Testis (tissue), 2 donors: Measurements from ENCODE around the gene ZSWIM6.

Source experiments
- CTCF ChIP-seq, 3 experiments: fragments of 450-650 bp in 2 of 3; fragments of 200-600 bp in 1 of 3; sonication (generic) in 1 of 3; IDR thresholded peaks; one replicate each; pipeline ENCODE4 v1.5.1; 2016 to 2019; ENCODE audit warnings: antibody characterized with exemption in 3 of 3, mild to moderate bottlenecking in 2 of 3, moderate library complexity in 1 of 3
- POLR2A ChIP-seq: fragments of 450-650 bp; IDR thresholded peaks from one replicate; pipeline ENCODE4 v1.6.1; 2017; ENCODE audit warnings: antibody characterized with exemption, mild to moderate bottlenecking, moderate library complexity

GRCh38 chr5:61461926-61462325 lies 129.9 kb downstream of the ZSWIM6 start:
- TF ChIP-seq POLR2A, result no peak
- no peak for TF ChIP-seq CTCF (IDR thresholded peaks at IDR 0.05)
